Stimulated activated CD8-positive, alpha-beta memory T cell treated with anti-CD3 and anti-CD28 coated beads, Interleukin-15, amount 100 ng/mL, for 1 hour (primary cell): ENCODE measurements around the gene ITM2B.

ENCODE experiments used
- DNase-seq: peaks from one replicate; pipeline ENCODE4 v3.0.0-alpha.2; 2020; ENCODE audit warnings: low read depth

Gene ITM2B

DNA sequence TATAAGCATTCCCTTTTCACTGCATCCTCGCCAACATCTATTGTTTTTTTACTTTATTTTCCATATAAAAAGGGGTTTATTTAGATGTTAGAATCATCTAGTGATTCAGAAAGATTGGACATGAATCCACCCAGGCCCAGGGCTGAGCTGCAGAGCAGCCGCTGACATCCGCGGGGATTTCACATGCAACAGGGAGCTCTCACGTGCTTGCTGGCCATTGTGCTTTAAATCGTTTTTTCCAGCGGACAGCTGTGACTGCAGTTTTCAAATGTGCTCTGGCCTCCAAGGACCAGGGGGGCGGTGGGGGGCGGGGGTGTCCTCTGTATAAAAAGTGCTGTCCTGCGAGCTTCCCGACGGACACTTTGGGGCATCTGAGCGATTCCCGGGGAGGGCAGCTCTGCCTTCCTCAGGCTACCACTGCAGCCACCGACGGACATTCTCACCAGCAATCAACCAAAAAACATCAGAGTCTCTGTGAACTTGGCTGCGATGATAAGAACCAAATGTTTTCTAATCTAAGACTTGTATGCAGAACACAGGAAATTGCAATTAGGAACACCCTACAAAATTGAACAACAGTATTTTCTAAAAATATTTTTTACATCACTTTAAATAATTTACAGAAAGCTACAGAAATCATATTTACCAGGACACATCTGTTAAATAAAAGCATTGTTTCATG, 83.1 kb downstream of the ITM2B start:
- no peak for DNase-seq

DNA sequence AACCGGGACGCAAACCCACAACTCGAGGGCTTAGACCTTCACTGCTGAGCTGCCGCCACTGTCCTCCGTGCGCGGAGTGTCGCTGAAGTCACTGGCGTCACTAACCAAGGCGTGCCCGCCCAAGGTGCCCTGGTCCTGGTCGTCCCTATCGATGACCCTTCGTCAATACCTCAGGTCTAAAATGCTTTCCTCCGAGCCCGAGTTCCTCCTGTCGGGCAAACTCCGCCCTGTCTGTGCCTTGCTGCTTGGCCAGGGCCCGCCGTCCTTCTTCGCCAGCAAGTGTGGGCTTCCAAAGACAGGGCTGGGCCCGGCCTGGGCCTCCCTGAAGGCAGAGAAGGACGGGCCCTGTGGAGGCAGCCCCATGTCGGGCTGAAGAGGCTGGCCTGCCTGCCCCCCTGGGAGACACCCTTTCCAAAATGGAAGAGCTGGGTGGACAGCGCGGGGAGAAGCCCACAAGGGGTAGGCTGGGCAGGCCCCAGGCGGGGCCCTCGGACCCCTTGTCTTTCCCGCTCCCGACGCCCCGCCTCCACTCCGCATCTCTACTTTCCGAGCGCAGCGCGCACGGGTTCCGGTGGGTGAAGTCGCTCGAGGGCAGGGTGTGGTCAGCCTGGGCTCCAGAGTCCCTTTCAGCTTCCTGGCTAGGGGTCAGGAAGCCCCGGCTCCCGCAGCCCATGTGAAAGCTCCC, 84.0 kb downstream of the ITM2B start:
- no peak for DNase-seq

DNA sequence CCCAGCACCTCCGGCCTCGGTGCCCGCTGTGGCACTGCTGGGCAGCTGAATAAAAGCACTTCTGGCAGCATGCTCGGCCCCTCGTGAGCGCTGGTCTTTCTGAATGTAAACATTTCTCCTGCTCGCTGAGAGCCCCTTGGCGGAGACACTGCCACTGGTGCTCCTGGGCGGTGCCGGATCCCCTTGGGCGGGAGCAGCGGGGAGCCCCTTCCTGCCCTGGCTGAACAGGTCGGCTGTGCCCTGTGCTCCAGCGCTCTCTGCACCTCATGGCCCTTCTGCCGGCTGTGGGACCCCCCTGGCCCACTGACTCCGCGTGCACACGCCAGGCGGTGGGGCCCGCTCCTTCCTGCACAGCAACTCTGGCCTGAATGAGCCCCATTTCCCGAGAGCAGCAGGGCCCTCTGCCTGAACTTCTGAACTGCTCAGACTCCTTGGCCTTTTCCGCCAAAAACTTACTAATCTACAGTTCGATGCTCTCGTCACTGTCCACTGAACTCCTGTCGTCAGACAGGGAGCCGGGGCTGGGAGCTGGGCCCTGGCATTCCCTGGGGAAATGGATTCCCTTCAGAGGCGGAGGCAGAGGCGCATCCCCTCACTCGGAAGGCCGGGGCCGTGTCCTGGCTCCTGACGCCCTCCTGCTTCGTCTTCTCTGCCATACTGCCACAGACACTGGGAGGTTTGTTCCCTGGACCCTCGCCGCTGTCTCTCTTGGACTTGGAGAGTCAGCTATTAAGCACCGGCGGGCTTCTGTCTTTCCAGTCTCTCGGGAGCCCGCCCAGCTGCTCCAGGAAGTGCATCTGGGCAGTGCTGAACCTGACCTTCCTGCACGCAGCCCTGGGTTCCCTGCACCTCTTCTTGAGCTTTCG, 84.7 kb downstream of the ITM2B start:
- no peak for DNase-seq

DNA sequence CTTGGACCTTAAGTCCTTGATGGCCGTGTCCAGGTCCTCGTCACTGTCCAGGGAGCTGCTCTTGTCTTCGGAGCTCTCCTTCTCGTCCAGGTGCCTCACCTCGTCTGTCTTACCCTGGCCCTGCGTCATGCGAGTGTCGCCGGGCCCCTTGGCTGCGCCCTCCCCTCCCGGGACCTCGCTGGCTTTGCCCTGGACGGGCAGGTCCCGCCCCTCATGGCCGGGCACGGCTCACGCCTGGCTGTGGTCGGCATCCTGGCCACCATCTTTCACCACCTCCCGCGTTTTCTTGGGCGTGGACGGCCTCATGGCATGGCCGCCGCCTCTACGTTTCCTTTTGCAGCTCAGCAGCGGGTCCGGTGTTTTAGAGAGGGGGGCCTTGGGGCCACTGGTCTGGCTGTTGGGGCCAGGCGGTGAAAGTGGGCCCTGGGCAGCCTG, 85.4 kb downstream of the ITM2B start:
- DNase-seq = no peak

DNA sequence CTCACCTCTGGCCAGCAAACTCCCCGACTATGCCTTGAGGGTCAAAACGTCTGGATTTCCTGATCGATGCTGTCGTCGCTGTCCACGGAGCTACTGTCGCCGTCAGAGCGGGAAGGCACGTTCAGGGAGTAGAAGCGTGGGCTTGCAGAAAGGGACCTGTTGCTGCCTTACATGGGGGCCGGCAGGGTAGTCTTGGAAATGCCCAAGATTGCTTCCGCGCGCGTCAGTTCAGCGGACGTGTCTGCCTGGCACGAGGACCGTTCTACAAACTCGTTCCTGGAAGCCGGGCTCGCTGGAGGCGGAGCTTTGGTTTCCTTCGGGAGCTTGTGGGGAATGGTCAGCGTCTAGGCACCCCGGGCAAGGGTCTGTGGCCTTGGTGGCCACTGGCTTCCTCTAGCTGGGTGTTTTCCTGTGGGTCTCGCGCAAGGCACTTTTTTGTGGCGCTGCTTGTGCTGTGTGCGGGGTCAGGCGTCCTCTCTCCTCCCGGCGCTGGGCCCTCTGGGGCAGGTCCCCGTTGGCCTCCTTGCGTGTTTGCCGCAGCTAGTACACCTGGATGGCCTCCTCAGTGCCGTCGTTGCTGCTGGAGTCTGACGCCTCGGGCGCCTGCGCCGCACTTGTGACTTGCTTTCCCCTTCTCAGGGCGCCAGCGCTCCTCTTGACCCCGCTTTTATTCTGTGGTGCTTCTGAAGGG, 86.0 kb downstream of the ITM2B start:
- no peak for DNase-seq
